ENCODE results near the gene TMEM270.

The TMEM270 gene

DNA sequence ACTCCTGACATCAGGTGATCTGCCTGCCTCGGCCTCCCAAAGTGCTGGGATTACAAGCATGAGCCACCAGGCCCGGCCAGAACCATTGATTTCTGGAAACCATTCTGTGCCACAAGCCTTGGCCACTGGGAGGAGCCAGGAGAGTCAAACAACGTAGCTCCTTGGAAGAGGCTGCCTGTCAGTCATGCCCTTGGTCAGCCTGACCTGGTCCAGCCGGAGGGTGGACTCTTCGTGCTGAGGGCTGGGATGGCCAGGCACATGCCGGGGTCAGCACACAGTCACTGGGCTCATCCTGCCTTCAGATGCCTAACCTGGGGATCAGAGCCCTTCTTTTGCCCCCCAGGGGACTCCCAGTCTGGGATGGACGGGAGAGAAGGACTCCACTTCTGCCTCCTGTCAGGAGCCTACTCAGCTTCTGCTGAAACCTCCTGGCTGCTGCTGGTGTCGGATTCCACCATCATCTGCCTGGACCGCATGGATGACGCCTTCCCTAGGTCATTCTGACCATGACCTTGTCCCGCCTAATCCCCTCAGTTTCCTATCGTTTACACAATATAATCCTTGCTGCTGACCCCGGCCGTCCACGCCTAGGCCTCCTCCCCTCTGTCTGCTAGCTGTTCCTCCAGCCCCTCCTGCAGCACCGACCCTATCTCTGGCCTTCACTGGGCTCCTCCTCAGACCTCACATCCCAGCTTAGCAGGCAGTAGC, 30.4 kb downstream of the TMEM270 start:
- Histone ChIP-seq H3K4me2 (ENCODE audit: low read depth, low read length, poor library complexity, severe bottlenecking) (no peak overlapping the region), H2AFZ (ENCODE audit: low read depth, low read length, severe bottlenecking) (no peak overlapping the region), H3F3A (ENCODE audit: insufficient read depth) (no peaks in the 10 kb centered on the region), H3K9me3 (ENCODE audit: insufficient read depth, low read length) (no peaks in the 10 kb centered on the region), H3K36me3 (ENCODE audit: low read length) (no peaks in the 10 kb centered on the region), H3K9me2 (replicated peaks; ENCODE audit: insufficient read depth, low read length) (no peaks in the 10 kb centered on the region), H3K4me3 (ENCODE audit: insufficient read depth, low read length, poor library complexity, severe bottlenecking) (no peak overlapping the region), H3K79me2 (ENCODE audit: insufficient read depth, low read length) (no peaks in the 10 kb centered on the region), H4K20me1 (ENCODE audit: low read depth, low read length) (no peaks in the 10 kb centered on the region), H3K9ac (ENCODE audit: low read length) (no peak overlapping the region), H3K27me3 (ENCODE audit: low read length) (no peaks in the 10 kb centered on the region), H3K27ac (ENCODE audit: low read depth, low read length) (no peak overlapping the region)
- TF ChIP-seq EZH2phosphoT487 (conservative IDR thresholded peaks at IDR 0.05; ENCODE audit: low read length) (no peak), CTCF (IDR thresholded peaks at IDR 0.05; ENCODE audit: insufficient read depth, low read length, poor library complexity, severe bottlenecking) (no peak)

DNA sequence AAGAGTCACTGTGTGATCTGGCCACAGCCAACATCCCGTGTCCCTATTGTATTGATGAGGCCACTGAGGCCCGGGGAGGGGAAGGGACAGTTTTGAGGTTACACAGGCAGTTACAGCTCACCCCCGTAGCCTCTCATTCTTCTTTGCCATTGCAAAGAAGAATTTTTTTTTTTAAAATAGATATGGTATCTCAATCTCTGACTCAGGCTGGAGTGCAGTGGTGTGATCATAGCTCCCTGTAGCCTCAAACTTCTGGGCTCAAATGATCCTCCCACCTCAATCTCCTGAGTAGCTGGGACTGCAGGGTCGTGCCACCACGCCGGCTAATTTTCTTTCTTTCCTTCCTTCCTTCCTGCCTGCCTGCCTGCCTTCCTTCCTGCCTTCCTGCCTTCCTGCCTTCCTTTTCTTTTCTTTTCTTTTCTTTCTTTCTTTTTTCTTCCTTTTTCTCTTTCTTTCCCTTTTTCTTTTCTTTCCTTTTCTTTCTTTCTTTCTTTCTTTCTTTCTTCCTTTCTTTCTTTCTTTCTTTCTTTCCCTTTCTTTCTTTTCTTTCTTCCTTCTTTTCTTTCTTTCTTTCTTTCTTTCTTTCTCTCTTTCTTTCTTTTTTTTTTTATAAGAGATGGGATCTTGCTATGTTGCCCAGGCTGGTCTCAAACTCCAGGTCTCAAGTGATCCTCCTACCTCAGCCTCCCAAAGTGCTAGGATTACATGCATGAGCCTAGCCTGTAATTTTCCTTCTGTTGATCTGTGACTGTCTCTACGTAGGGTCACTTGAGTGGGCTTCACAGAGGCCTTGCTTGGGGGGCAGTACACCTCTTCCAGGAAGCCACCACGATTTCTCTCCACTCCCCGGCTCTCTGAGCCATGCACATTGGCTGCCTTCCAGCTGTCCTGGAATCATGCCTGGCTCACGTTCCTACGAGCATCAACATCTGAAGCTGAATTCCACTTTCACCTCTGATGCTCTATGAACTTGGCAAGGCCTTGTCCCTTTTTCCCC, 31.3 kb downstream of the TMEM270 start:
- Histone ChIP-seq H3K36me3 (ENCODE audit: low read length) (no peaks in the 10 kb centered on the region), H3K79me2 (ENCODE audit: insufficient read depth, low read length) (no peaks in the 10 kb centered on the region), H3K27me3 (ENCODE audit: low read length) (no peaks in the 10 kb centered on the region), H3K27ac (ENCODE audit: low read depth, low read length) (no peak overlapping the region), H3F3A (ENCODE audit: insufficient read depth) (no peaks in the 10 kb centered on the region), H3K9me2 (replicated peaks; ENCODE audit: insufficient read depth, low read length) (no peaks in the 10 kb centered on the region), H3K9me3 (ENCODE audit: insufficient read depth, low read length) (no peaks in the 10 kb centered on the region), H2AFZ (ENCODE audit: low read depth, low read length, severe bottlenecking) (no peak overlapping the region), H3K4me2 (ENCODE audit: low read depth, low read length, poor library complexity, severe bottlenecking) (no peak overlapping the region), H3K4me3 (ENCODE audit: insufficient read depth, low read length, poor library complexity, severe bottlenecking) (no peak overlapping the region), H4K20me1 (ENCODE audit: low read depth, low read length) (no peaks in the 10 kb centered on the region), H3K9ac (ENCODE audit: low read length) (no peak overlapping the region)
- TF ChIP-seq CTCF (IDR thresholded peaks at IDR 0.05; ENCODE audit: insufficient read depth, low read length, poor library complexity, severe bottlenecking): no peak
- no peak for TF ChIP-seq EZH2phosphoT487 (conservative IDR thresholded peaks at IDR 0.05; ENCODE audit: low read length)

DNA sequence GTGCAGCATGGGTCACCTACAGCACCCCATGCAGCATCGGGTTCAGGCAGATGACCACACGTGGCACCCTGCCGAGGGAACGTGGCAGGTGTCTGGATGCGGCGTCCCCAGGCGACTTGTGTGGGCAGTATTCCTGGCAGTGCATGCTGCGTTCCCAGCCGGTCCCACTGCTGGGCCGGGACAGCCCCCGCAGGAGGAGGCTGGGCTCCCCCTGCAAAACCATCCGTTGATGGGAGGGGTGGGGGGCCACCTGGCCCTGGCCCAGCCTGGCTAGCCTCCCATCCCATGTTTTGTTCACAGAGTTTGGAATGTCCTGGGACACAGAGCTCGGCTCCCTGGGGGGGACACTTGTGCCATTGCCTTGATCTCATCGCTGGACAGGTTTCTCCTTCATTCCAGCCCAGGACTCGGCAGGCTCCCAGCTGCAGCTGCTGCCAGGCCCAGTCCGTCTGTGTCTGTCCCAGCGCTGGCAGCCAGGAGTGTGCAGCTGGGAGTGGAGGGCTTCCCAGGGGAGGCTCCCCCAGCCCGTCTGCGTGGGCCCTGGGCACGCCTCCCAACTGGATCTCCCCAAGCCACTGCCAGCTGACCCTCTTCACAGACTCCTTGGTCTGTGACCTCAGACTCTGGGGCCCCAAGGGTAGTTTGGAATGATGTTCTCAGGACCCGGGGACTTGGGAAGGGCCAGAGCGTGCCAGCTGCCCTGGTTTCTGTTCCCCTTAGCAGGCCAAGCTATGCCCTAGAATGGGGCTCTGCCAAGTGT, 32.6 kb downstream of the TMEM270 start:
- Histone ChIP-seq H3F3A (ENCODE audit: insufficient read depth) (no peaks in the 10 kb centered on the region), H4K20me1 (ENCODE audit: low read depth, low read length) (no peaks in the 10 kb centered on the region), H3K4me3 (ENCODE audit: insufficient read depth, low read length, poor library complexity, severe bottlenecking) (no peak overlapping the region), H2AFZ (ENCODE audit: low read depth, low read length, severe bottlenecking) (no peak overlapping the region), H3K9ac (ENCODE audit: low read length) (no peak overlapping the region), H3K9me2 (replicated peaks; ENCODE audit: insufficient read depth, low read length) (no peaks in the 10 kb centered on the region), H3K27ac (ENCODE audit: low read depth, low read length) (no peak overlapping the region), H3K9me3 (ENCODE audit: insufficient read depth, low read length) (no peaks in the 10 kb centered on the region), H3K36me3 (ENCODE audit: low read length) (no peaks in the 10 kb centered on the region), H3K27me3 (ENCODE audit: low read length) (no peaks in the 10 kb centered on the region), H3K79me2 (ENCODE audit: insufficient read depth, low read length) (no peaks in the 10 kb centered on the region), H3K4me2 (ENCODE audit: low read depth, low read length, poor library complexity, severe bottlenecking) (no peak overlapping the region)
- no peak for TF ChIP-seq EZH2phosphoT487 (conservative IDR thresholded peaks at IDR 0.05; ENCODE audit: low read length)
